Right lobe of liver (tissue), 6 donors: ENCODE results near the gene STK4. TPM values are rescaled to one million over a fixed set of nuclear protein-coding genes. Genes with fewer than 3 reads are reported as not detected.

Experiments used
- ATAC-seq, 4 donors: fragments of 200-7000 bp; cut with Tn5 transposase; one replicate each; pipeline ENCODE4 v1.9.1; 2020; ENCODE audit warnings: mild to moderate bottlenecking in 4 of 4, moderate library complexity in 4 of 4
- DNase-seq, 3 donors: peaks; one replicate each; pipeline ENCODE4 v3.0.0-alpha.2; 2020
- H3K27ac ChIP-seq, 3 donors: fragments of 200-600 bp; one replicate each; pipeline ENCODE4 v1.8.0; 2022
- H3K27me3 ChIP-seq, 2 donors: fragments of 200-600 bp; one replicate each; pipeline ENCODE4 v1.8.0; 2022
- H3K36me3 ChIP-seq, 4 donors: fragments of 200-600 bp; sonication (generic) in 1 of 4; one replicate each; pipeline versions ENCODE4 v1.5.1 to v1.8.0; 2017 to 2022; ENCODE audit warnings: control low read depth in 1 of 4
- H3K4me1 ChIP-seq, 4 donors: fragments of 200-600 bp; sonication (generic) in 1 of 4; one replicate each; pipeline versions ENCODE4 v1.5.1 to v1.8.0; 2017 to 2022; ENCODE audit warnings: control low read depth in 1 of 4
- H3K4me3 ChIP-seq, 3 donors: fragments of 200-600 bp; one replicate each; pipeline ENCODE4 v1.8.0; 2022
- H3K9me3 ChIP-seq, 4 donors: fragments of 200-600 bp; sonication (generic) in 1 of 4; one replicate each; pipeline versions ENCODE4 v1.5.1 to v1.8.0; 2017 to 2022; ENCODE audit warnings: control low read depth in 1 of 4
- POLR2A ChIP-seq: fragments of 450-650 bp; IDR thresholded peaks from one replicate; pipeline ENCODE4 v1.6.1; 2017; ENCODE audit warnings: antibody characterized with exemption, mild to moderate bottlenecking
- WGBS: methylation state at CpG from one replicate; pipeline ENCODE4 v1.1.6; 2018; ENCODE audit warnings: low coverage, low lambda C conversion rate; ENCODE audit not compliant: insufficient coverage; ENCODE audit errors: missing lambda C conversion rate; 5-methylcytosine and 5-hydroxymethylcytosine counted together
- intact Hi-C, 2 donors: fragments of 100-400 bp; cut with DNase I; formaldehyde crosslinking; loops; one replicate each; pipeline versions ENCODE4 v1.11.2 to v1.14.1; 2022
- total RNA-seq, 6 experiments: library from RNA; depleted of rRNA in 2 of 6; stranded (reverse); fragments of >200 nt in 2 of 6; fragmentation: NEBNext Ultra II Directional in 3 of 6; extraction: Animal tissue kit (Norgen Biotek cat#: 25700) in 3 of 6; gene quantifications; one replicate each; pipeline versions ENCODE4 v1.1.0 to v1.2.4, GENCODE V29; 2016 to 2023
- TF ChIP-seq, protein P1 (sequence below), 4 donors: fragments of 200-600 bp in 3 of 4; fragments of 450-650 bp in 1 of 4; IDR thresholded peaks; one replicate each; pipeline versions ENCODE4 v1.5.1 to v1.8.0; 2016 to 2022; ENCODE audit warnings: antibody characterized with exemption in 4 of 4, mild to moderate bottlenecking in 2 of 4
- donor health status: DM: no; HTN: yes; CAD: no.
- donor health status: DM: no; HTN: no; CAD: no.
- donor health status: DM: no; HTN: no; CAD: no.
- donor health status: DM: no; HTN: yes; CAD: no.
- donor health status: DM: no; HTN: yes; CAD: no.

The STK4 gene
- total RNA-seq, 6 experiments from 2014 or later, result 9.7 to 17.5 (median 13.4) TPM

DNA sequence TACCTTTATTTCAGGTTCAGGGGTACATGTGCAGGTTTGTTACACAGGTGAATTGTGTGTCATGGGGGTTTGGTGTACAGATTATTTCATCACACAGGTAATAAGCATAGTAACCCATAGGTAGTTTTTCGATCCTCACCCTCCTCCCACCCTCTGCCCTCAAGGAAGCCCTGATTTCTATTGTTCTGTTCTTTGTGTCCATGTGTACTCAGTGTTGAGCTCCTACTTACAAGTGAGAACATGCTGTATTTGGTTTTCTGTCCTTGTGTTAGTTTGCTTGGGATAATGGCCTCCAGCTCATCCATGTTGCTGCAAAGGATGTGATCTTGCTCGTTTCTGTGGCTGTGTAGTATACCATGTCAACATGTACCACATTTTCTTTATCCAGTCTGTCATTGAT is 66.0 kb downstream of the STK4 start:
- WGBS, result 95% methylated on average over 2 of the region's 2 CpGs
- intact Hi-C loops, result no loop called here

DNA sequence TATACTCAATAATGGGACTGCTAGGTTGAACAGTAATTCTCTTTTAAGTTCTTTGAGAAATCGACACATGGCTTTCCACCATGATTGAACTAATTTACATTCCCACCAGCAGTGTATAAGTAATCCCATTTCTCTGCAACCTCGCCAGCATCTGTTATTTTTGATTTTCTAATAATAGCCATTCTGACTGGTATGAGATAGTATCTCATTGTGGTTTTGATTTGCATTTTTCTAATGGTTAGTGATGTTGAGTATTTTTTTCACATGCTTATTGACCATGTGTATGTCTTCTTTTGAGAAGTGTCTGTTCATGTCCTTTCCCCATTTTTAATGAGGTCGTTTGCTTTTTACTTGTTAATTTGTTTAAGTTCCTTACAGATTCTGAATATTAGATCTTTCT is 66.5 kb downstream of the STK4 start:
- no peaks in the 10 kb centered on the region for H3K9me3 ChIP-seq
- WGBS, result 78% methylated on average over 2 of the region's 3 CpGs
- intact Hi-C loops, result no loop called here
- no peak for ATAC-seq
- H3K36me3 ChIP-seq, result peaks cover 0 to 5% (median 0%) of the 10 kb centered on the region in 4 donors
- H3K27me3 ChIP-seq, result no peaks in the 10 kb centered on the region
- TF ChIP-seq POLR2A, result no peak
- TF ChIP-seq, protein P1, sequence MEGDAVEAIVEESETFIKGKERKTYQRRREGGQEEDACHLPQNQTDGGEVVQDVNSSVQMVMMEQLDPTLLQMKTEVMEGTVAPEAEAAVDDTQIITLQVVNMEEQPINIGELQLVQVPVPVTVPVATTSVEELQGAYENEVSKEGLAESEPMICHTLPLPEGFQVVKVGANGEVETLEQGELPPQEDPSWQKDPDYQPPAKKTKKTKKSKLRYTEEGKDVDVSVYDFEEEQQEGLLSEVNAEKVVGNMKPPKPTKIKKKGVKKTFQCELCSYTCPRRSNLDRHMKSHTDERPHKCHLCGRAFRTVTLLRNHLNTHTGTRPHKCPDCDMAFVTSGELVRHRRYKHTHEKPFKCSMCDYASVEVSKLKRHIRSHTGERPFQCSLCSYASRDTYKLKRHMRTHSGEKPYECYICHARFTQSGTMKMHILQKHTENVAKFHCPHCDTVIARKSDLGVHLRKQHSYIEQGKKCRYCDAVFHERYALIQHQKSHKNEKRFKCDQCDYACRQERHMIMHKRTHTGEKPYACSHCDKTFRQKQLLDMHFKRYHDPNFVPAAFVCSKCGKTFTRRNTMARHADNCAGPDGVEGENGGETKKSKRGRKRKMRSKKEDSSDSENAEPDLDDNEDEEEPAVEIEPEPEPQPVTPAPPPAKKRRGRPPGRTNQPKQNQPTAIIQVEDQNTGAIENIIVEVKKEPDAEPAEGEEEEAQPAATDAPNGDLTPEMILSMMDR (IDR thresholded peaks at IDR 0.05), result no peak
- H3K4me3 ChIP-seq, result no peak overlapping the region
- H3K4me1 ChIP-seq, result no peaks in the 10 kb centered on the region
- DNase-seq, result no peak
- H3K27ac ChIP-seq, result no peak overlapping the region

More for the DNA sequence above, 66.0 kb downstream of the STK4 start:
- TF ChIP-seq POLR2A, result no peak
- TF ChIP-seq, protein P1 (IDR thresholded peaks at IDR 0.05), result no peak
- Histone ChIP-seq H3K9me3 (no peaks in the 10 kb centered on the region), H3K36me3 (peaks cover 0 to 5% (median 0%) of the 10 kb centered on the region in 4 donors), H3K4me3 (no peak overlapping the region), H3K27me3 (no peaks in the 10 kb centered on the region), H3K4me1 (no peaks in the 10 kb centered on the region), H3K27ac (no peak overlapping the region)
- ATAC-seq (no peak), DNase-seq (no peak)

DNA sequence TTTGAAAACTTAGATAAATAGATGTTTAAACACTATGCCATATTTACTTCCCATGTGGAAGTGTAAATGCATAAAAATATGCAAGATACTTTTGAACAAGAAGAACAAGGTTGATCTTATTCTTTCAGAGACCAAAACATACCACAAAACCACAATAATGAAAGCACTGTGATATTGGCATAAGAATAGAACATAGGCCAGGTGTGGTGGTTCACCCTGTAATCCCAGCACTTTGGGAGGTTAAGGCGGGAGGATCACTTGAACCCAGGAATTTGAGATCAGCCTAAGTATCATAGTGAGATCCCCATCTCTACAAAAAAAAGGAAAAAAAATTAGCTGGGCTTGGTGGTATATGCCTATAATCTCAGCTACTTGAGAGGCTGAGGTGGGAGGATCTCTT is 68.1 kb downstream of the STK4 start:
- no peak for DNase-seq
- TF ChIP-seq POLR2A, result no peak
- TF ChIP-seq, protein P1 (IDR thresholded peaks at IDR 0.05), result no peak
- no peak overlapping the region for H3K4me3 ChIP-seq
- no peaks in the 10 kb centered on the region for H3K4me1 ChIP-seq
- no peaks in the 10 kb centered on the region for H3K27me3 ChIP-seq
- no peak for ATAC-seq
- no peaks in the 10 kb centered on the region for H3K9me3 ChIP-seq
- no peak overlapping the region for H3K27ac ChIP-seq
- intact Hi-C loops, result no loop called here
- WGBS, result no CpG with 5 or more reads among the region's 1 CpG
- H3K36me3 ChIP-seq, result peaks cover 0 to 4% (median 0%) of the 10 kb centered on the region in 4 donors

DNA sequence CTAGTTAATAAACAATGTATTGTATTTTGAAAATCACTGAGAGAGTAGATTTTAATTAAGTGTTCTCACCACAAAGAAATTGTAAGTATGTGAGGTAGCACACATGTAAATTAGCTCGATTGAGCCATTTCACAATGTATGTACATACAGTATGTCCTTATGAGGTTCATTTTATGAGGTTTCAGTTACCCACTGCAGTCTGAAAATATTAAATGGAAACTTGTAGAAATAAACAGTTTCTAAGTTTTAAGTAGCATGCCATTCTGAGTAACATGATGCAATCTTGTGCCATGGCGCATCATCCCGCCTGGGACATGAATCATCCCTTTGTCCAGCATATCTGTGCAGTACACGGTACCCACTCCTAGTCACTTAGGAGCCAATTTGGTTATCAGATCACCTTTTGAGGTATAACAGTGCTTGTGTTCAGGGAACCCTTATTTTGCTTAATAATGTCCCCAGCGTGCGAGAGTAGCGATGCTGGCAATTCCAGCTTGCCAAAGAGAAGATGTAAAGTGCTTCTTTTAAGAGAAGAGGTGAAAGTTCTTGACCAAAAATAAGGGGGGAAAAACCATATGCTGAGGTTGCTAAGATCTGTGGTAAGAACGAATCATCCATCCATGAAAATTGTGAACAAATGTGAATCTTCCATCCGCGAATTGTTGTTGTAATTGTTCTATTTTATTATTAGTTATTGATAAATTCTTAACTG is 69.9 kb downstream of the STK4 start:
- no peak overlapping the region for H3K4me3 ChIP-seq
- no peak for TF ChIP-seq POLR2A
- TF ChIP-seq, protein P1 (IDR thresholded peaks at IDR 0.05), result no peak
- no peak for DNase-seq
- H3K36me3 ChIP-seq, result no peaks in the 10 kb centered on the region
- 85% methylated on average over 10 of the region's 10 CpGs for WGBS
- ATAC-seq, result peak in 1 of 4 donors; percentile 43
- H3K9me3 ChIP-seq, result no peaks in the 10 kb centered on the region
- intact Hi-C loops, result no loop called here
- H3K27me3 ChIP-seq, result no peaks in the 10 kb centered on the region
- no peak overlapping the region for H3K27ac ChIP-seq
- no peaks in the 10 kb centered on the region for H3K4me1 ChIP-seq
